Astrocyte (in vitro differentiated cells and primary cell): ENCODE data around the gene NXPH1. TPM values are rescaled to one million over a fixed set of nuclear protein-coding genes. Genes with fewer than 3 reads are reported as not detected.

ENCODE experiments used
- DNase-seq: peaks from one replicate; pipeline ENCODE4 v3.0.0-alpha.2; 2010; ENCODE audit warnings: low read depth
- FAIRE-seq: peaks from 2 replicates; lab custom pipeline; 2011; peaks lifted over from hg19 to GRCh38; lab: Jason Lieb, UNC
- H2AFZ ChIP-seq: 2 replicates; pipeline ENCODE4 v1.6.0; 2012; ENCODE audit warnings: low read depth, low read length, inconsistent platforms
- H3K27ac ChIP-seq: 2 replicates; pipeline ENCODE4 v1.5.1; 2011; ENCODE audit warnings: low read depth, low read length, inconsistent platforms
- H3K27me3 ChIP-seq: 2 replicates; pipeline ENCODE4 v1.6.0; 2011; ENCODE audit warnings: low read length, inconsistent platforms; ENCODE audit not compliant: insufficient read depth
- H3K36me3 ChIP-seq: 2 replicates; pipeline ENCODE4 v1.5.1; 2011; ENCODE audit warnings: low read length, inconsistent platforms; ENCODE audit not compliant: insufficient read depth
- H3K4me1 ChIP-seq: 2 replicates; pipeline ENCODE4 v1.5.1; 2011; ENCODE audit warnings: low read length, inconsistent platforms; ENCODE audit not compliant: insufficient read depth
- H3K4me2 ChIP-seq: 2 replicates; pipeline ENCODE4 v1.6.0; 2012; ENCODE audit warnings: low read length, inconsistent platforms
- H3K4me3 ChIP-seq: 2 replicates; pipeline ENCODE4 v1.5.1; 2011; ENCODE audit warnings: low read depth, mild to moderate bottlenecking, low read length, inconsistent platforms; ENCODE audit not compliant: insufficient read depth
- H3K79me2 ChIP-seq: 2 replicates; pipeline ENCODE4 v1.6.0; 2012; ENCODE audit warnings: mild to moderate bottlenecking, low read length, inconsistent platforms; ENCODE audit not compliant: insufficient read depth
- H3K9ac ChIP-seq: 2 replicates; pipeline ENCODE4 v1.6.0; 2012; ENCODE audit warnings: mild to moderate bottlenecking, low read length, inconsistent platforms
- H3K9me3 ChIP-seq: 2 replicates; pipeline ENCODE4 v1.5.1; 2012; ENCODE audit warnings: low read depth, mild to moderate bottlenecking, low read length, inconsistent platforms; ENCODE audit not compliant: insufficient read depth
- H4K20me1 ChIP-seq: 2 replicates; pipeline ENCODE4 v1.6.0; 2012; ENCODE audit warnings: low read length, inconsistent platforms; ENCODE audit not compliant: insufficient read depth
- H3K27ac Mint-ChIP-seq: one replicate; pipeline ENCODE4 v1.8.0; 2021; ENCODE audit warnings: mild to moderate bottlenecking, mixed read lengths; ENCODE audit not compliant: unreplicated experiment
- H3K27me3 Mint-ChIP-seq: one replicate; pipeline ENCODE4 v1.8.0; 2021; ENCODE audit warnings: low read depth, mixed read lengths; ENCODE audit not compliant: unreplicated experiment
- H3K36me3 Mint-ChIP-seq: one replicate; pipeline ENCODE4 v1.8.0; 2021; ENCODE audit warnings: low read depth, mixed read lengths; ENCODE audit not compliant: unreplicated experiment
- H3K4me1 Mint-ChIP-seq: one replicate; pipeline ENCODE4 v1.8.0; 2021; ENCODE audit warnings: low read depth, mixed read lengths; ENCODE audit not compliant: unreplicated experiment
- H3K4me3 Mint-ChIP-seq: one replicate; pipeline ENCODE4 v1.8.0; 2021; ENCODE audit warnings: mild to moderate bottlenecking, moderate library complexity, mixed read lengths; ENCODE audit not compliant: unreplicated experiment
- H3K9me3 Mint-ChIP-seq: one replicate; pipeline ENCODE4 v1.8.0; 2021; ENCODE audit warnings: mild to moderate bottlenecking, mixed read lengths; ENCODE audit not compliant: unreplicated experiment
- CTCF ChIP-seq: IDR thresholded peaks from 2 replicates; pipeline ENCODE4 v1.5.1; 2011; ENCODE audit warnings: low read depth, mild to moderate bottlenecking, inconsistent platforms, low read length, moderate library complexity; ENCODE audit not compliant: insufficient read depth
- EZH2 ChIP-seq: IDR thresholded peaks from 2 replicates; pipeline ENCODE4 v1.6.1; 2012; ENCODE audit warnings: mild to moderate bottlenecking, low read length, inconsistent platforms; ENCODE audit not compliant: insufficient read depth
- total RNA-seq: library from RNA; stranded (reverse); gene quantifications from 2 replicates; pipeline ENCODE4 v1.2.1, GENCODE V29; 2021

Gene NXPH1
- total RNA-seq, 1 donor from 2014 or later = 0.16 TPM

GRCh38 chr7:8490391-8491045 lies 57.1 kb downstream of the NXPH1 start:
- no peak overlapping the region for H3K4me3 Mint-ChIP-seq
- H3K27me3 Mint-ChIP-seq = no peaks in the 10 kb centered on the region
- Histone ChIP-seq H3K4me1 (no peaks in the 10 kb centered on the region), H3K27me3 (no peaks in the 10 kb centered on the region), H3K36me3 (no peaks in the 10 kb centered on the region), H3K4me2 (no peak overlapping the region), H4K20me1 (no peaks in the 10 kb centered on the region), H3K27ac (no peak overlapping the region), H3K9ac (no peak overlapping the region), H3K9me3 (peaks cover 2% of the 10 kb centered on the region), H3K4me3 (no peak overlapping the region), H2AFZ (no peak overlapping the region), H3K79me2 (no peaks in the 10 kb centered on the region)
- H3K4me1 Mint-ChIP-seq = peaks cover 1% of the 10 kb centered on the region
- H3K27ac Mint-ChIP-seq = no peak overlapping the region
- TF ChIP-seq EZH2 (no peak), CTCF (no peak)
- H3K9me3 Mint-ChIP-seq = peaks cover 3% of the 10 kb centered on the region
- DNase-seq (no peak), FAIRE-seq (no peak)
- no peaks in the 10 kb centered on the region for H3K36me3 Mint-ChIP-seq

GRCh38 chr7:8491106-8491505 lies 57.7 kb downstream of the NXPH1 start:
- Histone ChIP-seq H3K27ac (no peak overlapping the region), H3K36me3 (no peaks in the 10 kb centered on the region), H3K9ac (no peak overlapping the region), H3K79me2 (no peaks in the 10 kb centered on the region), H3K4me3 (no peak overlapping the region), H3K4me1 (no peaks in the 10 kb centered on the region), H3K9me3 (peaks cover 2% of the 10 kb centered on the region), H3K4me2 (no peak overlapping the region), H4K20me1 (no peaks in the 10 kb centered on the region), H2AFZ (no peak overlapping the region), H3K27me3 (no peaks in the 10 kb centered on the region)
- TF ChIP-seq EZH2 = no peak
- TF ChIP-seq CTCF = no peak
- peaks cover 1% of the 10 kb centered on the region for H3K4me1 Mint-ChIP-seq
- H3K36me3 Mint-ChIP-seq = no peaks in the 10 kb centered on the region
- no peaks in the 10 kb centered on the region for H3K27me3 Mint-ChIP-seq
- no peak overlapping the region for H3K27ac Mint-ChIP-seq
- DNase-seq (no peak), FAIRE-seq (no peak)
- H3K9me3 Mint-ChIP-seq = peaks cover 3% of the 10 kb centered on the region
- H3K4me3 Mint-ChIP-seq = no peak overlapping the region
